HG03354 (cell line): Measurements from ENCODE around the gene DHX35.
"Not testable (repeated sequence)": the region's sequence is repeated elsewhere in the genome, so short reads cannot be mapped to it uniquely, and the experiment has no call there.

Experiments used
- ATAC-seq: cut with Tn5 transposase; IDR thresholded peaks from one replicate; pipeline ENCODE4 v1.9.1; 2021; ENCODE audit warnings: mild to moderate bottlenecking; ENCODE audit not compliant: unreplicated experiment, poor library complexity, severe bottlenecking

DHX35 gene

GRCh38 chr20:38970302-38970701 lies 8.2 kb downstream of the DHX35 start:
- ATAC-seq, result no peak

- ATAC-seq, result no peak
Observed at GRCh38 chr20:38973107-38973506, 11.0 kb downstream of the DHX35 start.

- ATAC-seq, result no peak
Observed at GRCh38 chr20:38973645-38974044, 11.5 kb downstream of the DHX35 start.

GRCh38 chr20:38975539-38976120 lies 13.5 kb downstream of the DHX35 start:
- ATAC-seq, result no peak

- no peak for ATAC-seq
Observed at GRCh38 chr20:38979434-38979833, 17.3 kb downstream of the DHX35 start.

GRCh38 chr20:38979842-38980241 lies 17.7 kb downstream of the DHX35 start:
- ATAC-seq, result no peak

GRCh38 chr20:38982291-38982690 lies 20.1 kb downstream of the DHX35 start:
- no peak for ATAC-seq

GRCh38 chr20:38985060-38985459 lies 22.9 kb downstream of the DHX35 start:
- ATAC-seq, result no peak

GRCh38 chr20:38985603-38986170 lies 23.5 kb downstream of the DHX35 start:
- no peak for ATAC-seq

GRCh38 chr20:38986663-38987062 lies 24.5 kb downstream of the DHX35 start:
- no peak for ATAC-seq

- ATAC-seq, result peak; percentile 89
Observed at GRCh38 chr20:38987777-38988176, 25.6 kb downstream of the DHX35 start.

GRCh38 chr20:38990728-38991127 lies 28.6 kb downstream of the DHX35 start:
- no peak for ATAC-seq

GRCh38 chr20:38991814-38992704 lies 29.9 kb downstream of the DHX35 start:
- ATAC-seq, result no peak

GRCh38 chr20:38995536-38996044 lies 33.4 kb downstream of the DHX35 start:
- ATAC-seq, result no peak

- not testable (repeated sequence) for ATAC-seq
Observed at GRCh38 chr20:38996866-38997265, 34.7 kb downstream of the DHX35 start.

- ATAC-seq, result peak; percentile 89
Observed at GRCh38 chr20:38997622-38998021, 35.5 kb downstream of the DHX35 start.

- ATAC-seq, result no peak
Observed at GRCh38 chr20:38999217-38999616, 37.1 kb downstream of the DHX35 start.

- ATAC-seq, result no peak
Observed at GRCh38 chr20:38999965-39000910, 38.1 kb downstream of the DHX35 start.

GRCh38 chr20:39004508-39004907 lies 42.4 kb downstream of the DHX35 start:
- ATAC-seq, result no peak

GRCh38 chr20:39009348-39009747 lies 47.2 kb downstream of the DHX35 start:
- ATAC-seq, result no peak
